Measurements from ENCODE around the gene A2ML1. TPM values are rescaled to one million over a fixed set of nuclear protein-coding genes. Genes with fewer than 3 reads are reported as not detected.

A2ML1 gene
- total and polyA plus RNA-seq, 2 of the 4 experiments (the other 2 are of a cell fraction): not detected

DNA sequence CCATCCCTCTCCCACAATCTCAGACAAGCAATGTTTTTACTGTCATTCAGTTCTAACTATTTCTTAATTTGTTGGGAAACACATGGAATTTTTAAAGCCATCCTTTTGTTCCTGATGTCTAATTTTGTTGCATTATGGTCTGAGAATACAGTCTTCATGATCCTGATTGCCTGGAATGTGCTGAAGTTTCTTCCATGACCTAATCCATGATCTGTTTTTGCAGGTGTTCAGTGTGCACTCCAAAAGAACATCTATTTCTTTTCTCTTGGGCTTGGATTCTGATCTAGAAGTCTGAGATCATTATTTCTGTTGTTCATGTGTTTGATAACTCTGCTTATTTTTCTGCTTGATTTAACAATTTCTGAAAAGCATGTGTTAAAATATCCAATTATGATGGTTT, 48.6 kb downstream of the A2ML1 start:
- ChIA-PET CTCF (no interaction called here), POLR2A (ENCODE audit: unreplicated experiment) (no interaction called here)
- ATAC-seq (ENCODE audit: low read depth): no peak
- BruUV-seq (replicated peaks): no TSS peak
- Histone ChIP-seq H3K4me3 (ENCODE audit: insufficient read depth, low read depth, low read length) (no peak overlapping the region), H2AFZ (replicated peaks; ENCODE audit: low read length, poor library complexity) (no peak overlapping the region), H2BK120ac (ENCODE audit: low read depth, low read length) (no peak overlapping the region), H3K27me3 (ENCODE audit: control insufficient read depth, insufficient read depth, low read length) (no peaks in the 10 kb centered on the region), H4K91ac (ENCODE audit: insufficient read depth, low read depth, low read length) (no peak overlapping the region), H3K9me1 (ENCODE audit: insufficient read depth, low read length) (no peaks in the 10 kb centered on the region), H3K14ac (replicated peaks; ENCODE audit: low read depth, low read length) (no peak overlapping the region), H4K8ac (ENCODE audit: low read depth in 2 of 2, low read length in 2 of 2) (no peak overlapping the region), H4K20me1 (ENCODE audit: insufficient read depth, low read length) (no peaks in the 10 kb centered on the region), H3K9ac (ENCODE audit: low read depth, low read length) (no peak overlapping the region), H2BK15ac (ENCODE audit: low read depth, low read length) (no peak overlapping the region), H2BK20ac (ENCODE audit: low read depth, low read length) (no peak overlapping the region), H4K5ac (ENCODE audit: low read depth, low read length) (no peak overlapping the region), H3K4me1 (ENCODE audit: control insufficient read depth, insufficient read depth, low read length) (no peaks in the 10 kb centered on the region), H3K9me3 (ENCODE audit: control insufficient read depth, insufficient read depth, low read length) (no peaks in the 10 kb centered on the region), H3K18ac (ENCODE audit: low read depth, low read length) (no peak overlapping the region), H3K56ac (ENCODE audit: extremely low read depth, insufficient read depth, low read length) (no peak overlapping the region), H2AK9ac (replicated peaks; ENCODE audit: low read depth, low read length, poor library complexity) (no peak overlapping the region), H3K27ac (ENCODE audit: insufficient read depth, low read length) (no peak overlapping the region), H3K23ac (ENCODE audit: low read depth, low read length) (no peak overlapping the region), H3K4ac (ENCODE audit: low read depth, low read length) (no peak overlapping the region), H3K79me1 (ENCODE audit: low read depth in 1 of 2, low read length in 2 of 2) (no peaks in the 10 kb centered on the region), H2AK5ac (ENCODE audit: low read depth, low read length) (no peak overlapping the region), H3K36me3 (ENCODE audit: control insufficient read depth, insufficient read depth, low read length) (no peaks in the 10 kb centered on the region), H3K4me2 (ENCODE audit: low read depth, low read length) (no peak overlapping the region), H2BK5ac (ENCODE audit: low read depth, low read length, poor library complexity, severe bottlenecking) (no peak overlapping the region)
- intact Hi-C loops (cut with micrococcal nuclease): no loop called here
- TF ChIP-seq RAD21 (IDR thresholded peaks at IDR 0.05; ENCODE audit: low read length) (no peak), RFX5 (IDR thresholded peaks at IDR 0.05; ENCODE audit: low read depth, low read length) (no peak), POLR2A (IDR thresholded peaks at IDR 0.05; ENCODE audit: low read depth, low read length) (no peak), BHLHE40 (IDR thresholded peaks at IDR 0.05; ENCODE audit: low read depth, low read length) (no peak), CHD1 (IDR thresholded peaks at IDR 0.05; ENCODE audit: low read depth, low read length) (no peak), RCOR1 (IDR thresholded peaks at IDR 0.05; ENCODE audit: insufficient replicate concordance, low read length) (no peak)
- TF ChIP-seq, protein P1, sequence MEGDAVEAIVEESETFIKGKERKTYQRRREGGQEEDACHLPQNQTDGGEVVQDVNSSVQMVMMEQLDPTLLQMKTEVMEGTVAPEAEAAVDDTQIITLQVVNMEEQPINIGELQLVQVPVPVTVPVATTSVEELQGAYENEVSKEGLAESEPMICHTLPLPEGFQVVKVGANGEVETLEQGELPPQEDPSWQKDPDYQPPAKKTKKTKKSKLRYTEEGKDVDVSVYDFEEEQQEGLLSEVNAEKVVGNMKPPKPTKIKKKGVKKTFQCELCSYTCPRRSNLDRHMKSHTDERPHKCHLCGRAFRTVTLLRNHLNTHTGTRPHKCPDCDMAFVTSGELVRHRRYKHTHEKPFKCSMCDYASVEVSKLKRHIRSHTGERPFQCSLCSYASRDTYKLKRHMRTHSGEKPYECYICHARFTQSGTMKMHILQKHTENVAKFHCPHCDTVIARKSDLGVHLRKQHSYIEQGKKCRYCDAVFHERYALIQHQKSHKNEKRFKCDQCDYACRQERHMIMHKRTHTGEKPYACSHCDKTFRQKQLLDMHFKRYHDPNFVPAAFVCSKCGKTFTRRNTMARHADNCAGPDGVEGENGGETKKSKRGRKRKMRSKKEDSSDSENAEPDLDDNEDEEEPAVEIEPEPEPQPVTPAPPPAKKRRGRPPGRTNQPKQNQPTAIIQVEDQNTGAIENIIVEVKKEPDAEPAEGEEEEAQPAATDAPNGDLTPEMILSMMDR (conservative IDR thresholded peaks at IDR 0.05; ENCODE audit: low read depth, low read length): no peak
- TF ChIP-seq, protein P2, sequence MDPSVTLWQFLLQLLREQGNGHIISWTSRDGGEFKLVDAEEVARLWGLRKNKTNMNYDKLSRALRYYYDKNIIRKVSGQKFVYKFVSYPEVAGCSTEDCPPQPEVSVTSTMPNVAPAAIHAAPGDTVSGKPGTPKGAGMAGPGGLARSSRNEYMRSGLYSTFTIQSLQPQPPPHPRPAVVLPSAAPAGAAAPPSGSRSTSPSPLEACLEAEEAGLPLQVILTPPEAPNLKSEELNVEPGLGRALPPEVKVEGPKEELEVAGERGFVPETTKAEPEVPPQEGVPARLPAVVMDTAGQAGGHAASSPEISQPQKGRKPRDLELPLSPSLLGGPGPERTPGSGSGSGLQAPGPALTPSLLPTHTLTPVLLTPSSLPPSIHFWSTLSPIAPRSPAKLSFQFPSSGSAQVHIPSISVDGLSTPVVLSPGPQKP (IDR thresholded peaks at IDR 0.05; ENCODE audit: borderline replicate concordance, low read depth, low read length): no peak
- in situ Hi-C loops (cut with MboI; ENCODE audit: low sequenced_read_pairs): no loop called here
- no peak for DNase-seq
- dilution Hi-C loops (cut with HindIII; ENCODE audit: low sequenced_read_pairs, unreplicated experiment): no loop called here
